PFSK-1 (cell line): ENCODE results near the gene TRIM63.

Experiments used
- POLR2AphosphoS5 ChIP-seq: IDR thresholded peaks from 2 replicates; pipeline ENCODE4 v1.6.1; 2012; ENCODE audit warnings: low read depth, mild to moderate bottlenecking, control low read depth, low read length, moderate library complexity
- REST ChIP-seq, 2 experiments: IDR thresholded peaks; 2 replicates each; pipeline versions ENCODE4 v1.6.1 to v1.8.0; 2011 to 2012; ENCODE audit warnings: low read depth in 2 of 2, low read length in 2 of 2, control low read depth in 1 of 2, inconsistent platforms in 1 of 2, mild to moderate bottlenecking in 1 of 2, moderate library complexity in 1 of 2; ENCODE audit not compliant: insufficient read depth in 1 of 2
- SIN3A ChIP-seq: IDR thresholded peaks from 2 replicates; pipeline ENCODE4 v1.6.1; 2012; ENCODE audit warnings: mild to moderate bottlenecking, low read length, moderate library complexity, borderline replicate concordance; ENCODE audit not compliant: insufficient read depth

DNA sequence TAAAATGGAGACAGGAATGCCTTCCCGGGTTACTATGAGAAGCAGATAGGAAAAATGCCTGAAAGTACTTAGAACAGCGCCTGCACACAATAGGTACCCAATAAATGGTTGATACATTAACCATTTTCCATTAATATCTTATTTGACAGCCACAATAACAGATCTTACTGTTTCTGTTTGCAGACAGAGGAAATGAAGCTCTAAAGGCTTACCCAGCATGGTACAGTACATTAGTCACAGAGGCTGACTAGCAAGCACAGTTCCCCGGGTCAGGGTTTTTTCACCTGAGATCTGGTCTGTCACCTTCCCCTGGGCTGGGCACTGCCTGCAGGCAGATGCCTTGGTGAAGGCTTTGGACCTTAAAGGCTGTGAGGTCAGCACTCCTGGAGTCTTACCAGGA is 2.9 kb downstream of the TRIM63 start:
- TF ChIP-seq REST (IDR thresholded peaks at IDR 0.05; ENCODE audit: insufficient read depth in 1 of 2, low read depth in 2 of 2, low read length in 2 of 2), result no peak
- no peak for TF ChIP-seq SIN3A
- no peak for TF ChIP-seq POLR2AphosphoS5
